ENCODE measurements around the gene R3HDM4.

The R3HDM4 gene

GRCh38 chr19:911197-912033 lies 1.6 kb downstream of the R3HDM4 start:
- no peak for TF ChIP-seq JUND (IDR thresholded peaks at IDR 0.05; ENCODE audit: low read depth)
- no peak for DNase-seq (ENCODE audit: low read depth in 1 of 2, low spot score in 1 of 2)
- in situ Hi-C loops (cut with HindIII; ENCODE audit: low pct_unique_long_range_greater_than_20kb, low sequenced_read_pairs) = no loop called here

DNA sequence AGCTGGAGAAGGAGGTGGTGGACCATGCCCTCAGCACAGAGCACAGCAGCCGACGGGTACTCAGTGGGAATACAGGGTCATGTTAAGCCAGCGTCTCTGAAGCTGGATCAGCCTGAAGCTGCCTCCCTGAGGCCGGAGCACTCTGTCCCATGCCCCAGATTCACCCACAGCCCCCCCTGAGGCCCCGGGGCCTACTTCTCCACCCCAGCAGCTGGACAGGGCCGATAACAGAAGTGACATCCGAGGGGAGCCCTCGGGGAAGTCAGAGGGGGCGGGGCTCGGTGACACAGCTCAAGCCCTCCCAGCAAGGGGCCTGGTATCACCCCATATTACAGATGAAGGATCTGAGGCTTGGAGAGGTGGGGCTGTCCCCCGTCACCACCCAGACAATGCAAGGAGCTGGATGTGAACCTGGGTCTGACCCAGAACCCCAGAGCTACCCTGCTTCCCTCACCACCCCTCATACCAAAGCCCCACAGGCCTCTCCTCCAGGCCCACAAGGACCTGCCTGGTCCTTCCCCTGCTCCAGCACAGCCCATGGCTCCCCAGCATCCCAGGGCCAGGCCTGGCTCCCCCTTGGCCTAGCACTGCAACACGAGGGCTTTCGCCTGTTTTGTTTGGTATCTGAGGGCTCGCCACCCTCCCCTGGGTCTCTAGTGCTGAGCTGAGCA lies 5.7 kb downstream of the R3HDM4 start:
- no peak for TF ChIP-seq JUND (IDR thresholded peaks at IDR 0.05; ENCODE audit: low read depth)
- DNase-seq (ENCODE audit: low read depth in 1 of 2, low spot score in 1 of 2) = no peak
- in situ Hi-C loops (cut with HindIII; ENCODE audit: low pct_unique_long_range_greater_than_20kb, low sequenced_read_pairs) = no loop called here

- no peak for DNase-seq (ENCODE audit: low read depth in 1 of 2, low spot score in 1 of 2)
- in situ Hi-C loops (cut with HindIII; ENCODE audit: low pct_unique_long_range_greater_than_20kb, low sequenced_read_pairs) = no loop called here
- no peak for TF ChIP-seq JUND (IDR thresholded peaks at IDR 0.05; ENCODE audit: low read depth)
Measured at GRCh38 chr19:906480-906879, 6.5 kb downstream of the R3HDM4 start.

- no peak for TF ChIP-seq JUND (IDR thresholded peaks at IDR 0.05; ENCODE audit: low read depth)
- in situ Hi-C loops (cut with HindIII; ENCODE audit: low pct_unique_long_range_greater_than_20kb, low sequenced_read_pairs) = no loop called here
- no peak for DNase-seq (ENCODE audit: low read depth in 1 of 2, low spot score in 1 of 2)
Measured at GRCh38 chr19:904545-904944, 8.5 kb downstream of the R3HDM4 start.

DNA sequence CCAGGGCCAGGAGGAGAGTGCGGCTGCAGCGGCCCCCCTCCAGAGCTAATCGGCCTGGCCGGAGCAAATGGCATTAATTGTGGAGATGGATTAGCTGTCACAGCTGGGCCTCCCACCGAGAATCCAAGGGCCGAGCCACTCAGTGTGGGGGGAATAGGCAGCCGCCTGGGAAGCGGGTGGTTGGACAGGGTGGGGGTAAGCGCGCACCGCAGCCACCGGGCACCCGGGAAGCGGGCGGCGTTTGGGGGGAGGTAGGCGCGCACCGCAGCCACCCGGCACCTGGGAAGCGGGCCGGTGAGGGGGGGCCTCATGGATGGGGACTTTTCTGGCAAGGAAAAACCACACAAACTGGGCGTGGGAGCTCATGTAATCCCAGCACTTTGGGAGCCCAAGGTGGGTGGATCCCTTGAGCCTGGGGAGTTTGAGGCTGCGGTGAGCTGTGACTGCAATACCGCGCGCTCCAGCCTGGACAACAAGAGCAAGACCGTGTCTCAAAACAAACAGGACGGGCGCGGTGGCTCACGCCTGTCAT lies 9.7 kb downstream of the R3HDM4 start:
- in situ Hi-C loops (cut with HindIII; ENCODE audit: low pct_unique_long_range_greater_than_20kb, low sequenced_read_pairs) = no loop called here
- DNase-seq (ENCODE audit: low read depth in 1 of 2, low spot score in 1 of 2) = no peak

GRCh38 chr19:902446-903226 lies 10.4 kb downstream of the R3HDM4 start:
- no peak for DNase-seq (ENCODE audit: low read depth in 1 of 2, low spot score in 1 of 2)
- no peak for TF ChIP-seq JUND (IDR thresholded peaks at IDR 0.05; ENCODE audit: low read depth)
- in situ Hi-C loops (cut with HindIII; ENCODE audit: low pct_unique_long_range_greater_than_20kb, low sequenced_read_pairs) = no loop called here

More for the DNA sequence above, 9.7 kb downstream of the R3HDM4 start:
- no peak for TF ChIP-seq JUND (IDR thresholded peaks at IDR 0.05; ENCODE audit: low read depth)

GRCh38 chr19:902093-902370 lies 11.0 kb downstream of the R3HDM4 start:
- in situ Hi-C loops (cut with HindIII; ENCODE audit: low pct_unique_long_range_greater_than_20kb, low sequenced_read_pairs) = no loop called here
- no peak for TF ChIP-seq JUND (IDR thresholded peaks at IDR 0.05; ENCODE audit: low read depth)
- no peak for DNase-seq (ENCODE audit: low read depth in 1 of 2, low spot score in 1 of 2)

- no peak for TF ChIP-seq JUND (IDR thresholded peaks at IDR 0.05; ENCODE audit: low read depth)
- no peak for DNase-seq (ENCODE audit: low read depth in 1 of 2, low spot score in 1 of 2)
- in situ Hi-C loops (cut with HindIII; ENCODE audit: low pct_unique_long_range_greater_than_20kb, low sequenced_read_pairs) = no loop called here
Measured at GRCh38 chr19:901216-902092, 11.6 kb downstream of the R3HDM4 start.

- no peak for TF ChIP-seq JUND (IDR thresholded peaks at IDR 0.05; ENCODE audit: low read depth)
- peak; percentile 90 for DNase-seq (ENCODE audit: low read depth in 1 of 2, low spot score in 1 of 2)
- in situ Hi-C loops (cut with HindIII; ENCODE audit: low pct_unique_long_range_greater_than_20kb, low sequenced_read_pairs) = no loop called here
Measured at GRCh38 chr19:900302-901111, 12.5 kb downstream of the R3HDM4 start.

GRCh38 chr19:900043-900301 lies 13.0 kb downstream of the R3HDM4 start:
- no peak for TF ChIP-seq JUND (IDR thresholded peaks at IDR 0.05; ENCODE audit: low read depth)
- in situ Hi-C loops (cut with HindIII; ENCODE audit: low pct_unique_long_range_greater_than_20kb, low sequenced_read_pairs) = no loop called here
- DNase-seq (ENCODE audit: low read depth in 1 of 2, low spot score in 1 of 2) = no peak

GRCh38 chr19:899336-900042 lies 13.5 kb downstream of the R3HDM4 start:
- TF ChIP-seq JUND (IDR thresholded peaks at IDR 0.05; ENCODE audit: low read depth) = no peak
- DNase-seq (ENCODE audit: low read depth in 1 of 2, low spot score in 1 of 2) = no peak
- in situ Hi-C loops (cut with HindIII; ENCODE audit: low pct_unique_long_range_greater_than_20kb, low sequenced_read_pairs) = no loop called here

Measured in T47D (cell line).